H1 (cell line): ENCODE results near the gene DOK3. TPM values are rescaled to one million over a fixed set of nuclear protein-coding genes. Genes with fewer than 3 reads are reported as not detected.

Source experiments
- E2F6 ChIP-seq: IDR thresholded peaks from 2 replicates; pipeline ENCODE4 v1.6.1; 2012; ENCODE audit warnings: inconsistent platforms
- POLR2A ChIP-seq, 2 experiments: IDR thresholded peaks; 1 replicate in 1 of 2; 2 replicates in 1 of 2; pipeline ENCODE4 v1.6.1; 2011; ENCODE audit warnings: low read depth in 2 of 2, low read length in 2 of 2, mild to moderate bottlenecking in 2 of 2; ENCODE audit errors: control extremely low read depth in 1 of 2
- polyA plus RNA-seq, 7 experiments: library from polyadenylated mRNA; depleted of rRNA in 3 of 7; stranded (reverse) in 5 of 7; unstranded in 2 of 7; fragments of >200 nt in 5 of 7; fragments of 200-250 nt in 2 of 7; gene quantifications; 1 replicate in 5 of 7; 2 replicates in 1 of 7; 4 replicates in 1 of 7; pipeline versions ENCODE4 v1.2.1 to v1.2.3, GENCODE V29; 2011 to 2013; ENCODE audit warnings: missing spikeins in 2 of 7, mixed read lengths in 2 of 7
- total RNA-seq: library from RNA; stranded (reverse); fragmentation: NEBNext Ultra II Directional; extraction: Animal tissue kit (Norgen Biotek cat#: 25700); gene quantifications from 2 replicates; pipeline ENCODE4 v1.2.1, GENCODE V29; 2021

DOK3 gene
- total and polyA plus RNA-seq, 2 of the 8 experiments (the other 6 are each of a cell fraction or from before 2014, with no cell fraction given) = 4.2 to 6.4 TPM

- TF ChIP-seq E2F6 (no peak), POLR2A (IDR thresholded peaks at IDR 0.05; ENCODE audit: control extremely low read depth in 1 of 2, low read depth in 2 of 2, low read length in 2 of 2) (no peak)
Measured at GRCh38 chr5:177542816-177543465, 33.3 kb upstream of the DOK3 start (continued).
